Left lobe of liver (tissue), 1 donor: ENCODE data around the gene TMEM167B. TPM values are rescaled to one million over a fixed set of nuclear protein-coding genes. Genes with fewer than 3 reads are reported as not detected.

Source experiments
- total RNA-seq: library from RNA; stranded (reverse); gene quantifications from one replicate; pipeline ENCODE4 v1.2.1, GENCODE V29; 2021
- donor health status: DM: no; HTN: yes; CAD: no.

TMEM167B gene
- total RNA-seq, 1 donor from 2014 or later: 18.9 TPM

Other genes starting within 250 kb of the TMEM167B start
- gene AKNAD1, start 233.7 kb upstream of the TMEM167B start, total RNA-seq: not detected
- 0.20 TPM for gene GPSM2, start 213.8 kb upstream of the TMEM167B start, total RNA-seq
- gene CLCC1, start 127.3 kb upstream of the TMEM167B start, total RNA-seq: 17.7 TPM
- gene WDR47, start 48.7 kb upstream of the TMEM167B start, total RNA-seq: 2.4 TPM
- gene TAF13, start 14.8 kb upstream of the TMEM167B start, total RNA-seq: 22.1 TPM
- gene ELAPOR1, start 23.4 kb downstream of the TMEM167B start, total RNA-seq: 0.48 TPM
- 80.0 TPM for gene SARS1, start 123.2 kb downstream of the TMEM167B start, total RNA-seq
- gene CELSR2, start 158.8 kb downstream of the TMEM167B start, total RNA-seq: 3.9 TPM
- gene PSRC1, start 192.4 kb downstream of the TMEM167B start, total RNA-seq: 0.63 TPM
- not detected for gene MYBPHL, start 216.2 kb downstream of the TMEM167B start, total RNA-seq